ENCODE results near the gene ANKRD33B. TPM values are rescaled to one million over a fixed set of nuclear protein-coding genes. Genes with fewer than 3 reads are reported as not detected.

The ANKRD33B gene
- total and polyA plus RNA-seq, 9 of the 15 experiments (the other 6 are each of a cell fraction or from before 2014, with no cell fraction given) = 0.10 to 1.7 (median 0.40) TPM

GRCh38 chr5:10689391-10690081 is 125.7 kb downstream of the ANKRD33B start (continued):
- TF ChIP-seq CHD4 (IDR thresholded peaks at IDR 0.05; ENCODE audit: insufficient read depth, insufficient replicate concordance, low read depth, low read length, poor library complexity, severe bottlenecking) (no peak), POLR2AphosphoS2 (IDR thresholded peaks at IDR 0.05; ENCODE audit: low read length) (no peak), ZHX1 (conservative IDR thresholded peaks at IDR 0.05; ENCODE audit: low read length) (no peak), PML (IDR thresholded peaks at IDR 0.05; ENCODE audit: low read length) (no peak), HDAC1 (IDR thresholded peaks at IDR 0.05) (0 out of 4 replicates have a peak, but pooled peaks of 1 of the 2 experiments have one; percentile 44), DPF2 (IDR thresholded peaks at IDR 0.05) (0 out of 2 replicates have a peak, but pooled peaks have one; percentile 37), MAFK (IDR thresholded peaks at IDR 0.05; ENCODE audit: low read length) (peak; percentile 95), NR3C1 (CRISPR knock-in tag; IDR thresholded peaks at IDR 0.05) (no peak), FOXJ2 (tag; IDR thresholded peaks at IDR 0.05) (no peak), SPI1 (IDR thresholded peaks at IDR 0.05; ENCODE audit: borderline replicate concordance, low read depth, low read length) (no peak), ARID2 (IDR thresholded peaks at IDR 0.05) (no peak), DMBX1 (CRISPR knock-in tag; IDR thresholded peaks at IDR 0.05; ENCODE audit: borderline replicate concordance) (no peak), SMC3 (conservative IDR thresholded peaks at IDR 0.05; ENCODE audit: insufficient read depth, low read depth, low read length) (peak; percentile 56; the same call in 1 of the 2 replicates), NR0B1 (IDR thresholded peaks at IDR 0.05; ENCODE audit: partially characterized antibody) (no peak), FUS (optimal IDR thresholded peaks at IDR 0.05; ENCODE audit: low read depth, low read length) (no peak), CEBPB (tag; IDR thresholded peaks at IDR 0.05) (0 out of 2 replicates have a peak, but pooled peaks have one; percentile 14), SMARCA4 (IDR thresholded peaks at IDR 0.05) (peak; percentile 32; the same call in 1 of the 2 replicates), ZC3H4 (CRISPR knock-in tag; IDR thresholded peaks at IDR 0.05; ENCODE audit: borderline replicate concordance) (no peak), BACH1 (tag; IDR thresholded peaks at IDR 0.05) (peak; percentile 97), CHD2 (IDR thresholded peaks at IDR 0.05; ENCODE audit: low read depth, low read length) (peak; percentile 17; the same call in 1 of the 2 replicates), RAD21 (CRISPR knock-in tag; conservative IDR thresholded peaks at IDR 0.05 in 1 of 2, IDR thresholded peaks at IDR 0.05 in 1 of 2) (peak; percentile 19 to 74; a peak in 2 of 4 replicates), MTA3 (IDR thresholded peaks at IDR 0.05; ENCODE audit: borderline replicate concordance) (0 out of 2 replicates have a peak, but pooled peaks have one; percentile 4), NFE2 (IDR thresholded peaks at IDR 0.05; ENCODE audit: low read depth) (peak; percentile 95), ZNF23 (CRISPR knock-in tag; IDR thresholded peaks at IDR 0.05) (no peak), MAFG (tag; conservative IDR thresholded peaks at IDR 0.05) (peak; percentile 100), NR4A1 (CRISPR knock-in tag; IDR thresholded peaks at IDR 0.05) (no peak), NR4A1 (tag; IDR thresholded peaks at IDR 0.05) (no peak)

Data from K562 (cell line).